ENCODE data around the gene MACROH2A1.

Gene MACROH2A1

DNA sequence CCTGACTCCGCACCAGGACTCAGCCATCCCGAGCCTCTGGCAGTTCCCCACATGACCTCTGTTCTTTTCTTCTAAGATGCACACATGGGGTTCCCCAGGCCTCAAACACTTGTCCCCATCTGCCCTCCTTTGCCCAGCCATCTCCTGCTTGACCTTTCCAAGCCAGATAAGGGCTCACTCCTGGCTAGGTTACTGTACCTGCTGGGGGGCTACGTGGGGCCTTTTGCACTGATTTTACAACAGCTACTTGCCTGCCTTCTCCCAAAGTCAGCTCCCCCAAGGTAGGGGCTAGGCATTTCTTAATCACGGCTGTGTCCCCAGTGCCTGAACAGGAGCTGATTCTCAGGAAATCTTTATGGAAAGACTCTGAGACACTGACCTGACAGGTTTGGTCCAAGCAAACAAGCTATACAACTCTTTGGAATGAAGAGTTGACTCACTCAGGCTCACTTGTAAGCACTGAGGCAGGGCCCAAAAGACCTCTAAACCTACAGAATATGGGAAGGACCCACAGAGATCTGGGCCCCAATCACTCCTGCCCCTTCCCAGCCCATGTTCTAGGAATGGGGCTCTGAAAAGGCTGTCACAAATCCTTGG lies 2.5 kb downstream of the MACROH2A1 start:
- DNase-seq = no peak

DNA sequence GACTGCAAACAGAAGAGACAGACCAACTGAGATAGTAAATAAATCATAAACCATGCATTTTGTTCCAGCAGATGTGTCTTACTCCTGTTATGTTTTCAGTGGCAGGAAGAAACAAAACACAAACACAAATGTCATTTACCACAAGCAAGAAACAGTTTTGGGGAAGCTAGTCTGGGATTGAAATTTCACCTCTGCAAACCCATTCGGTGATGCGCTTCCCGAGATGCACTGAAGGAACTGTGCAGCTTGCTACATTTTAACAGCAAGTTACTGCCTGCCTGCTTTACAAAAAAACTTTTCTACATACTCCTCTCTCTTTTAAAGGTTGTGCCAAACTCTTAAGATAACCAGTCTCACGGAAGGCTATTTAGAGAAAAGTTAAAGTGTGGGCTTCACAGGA lies 3.2 kb downstream of the MACROH2A1 start:
- DNase-seq = no peak

DNA sequence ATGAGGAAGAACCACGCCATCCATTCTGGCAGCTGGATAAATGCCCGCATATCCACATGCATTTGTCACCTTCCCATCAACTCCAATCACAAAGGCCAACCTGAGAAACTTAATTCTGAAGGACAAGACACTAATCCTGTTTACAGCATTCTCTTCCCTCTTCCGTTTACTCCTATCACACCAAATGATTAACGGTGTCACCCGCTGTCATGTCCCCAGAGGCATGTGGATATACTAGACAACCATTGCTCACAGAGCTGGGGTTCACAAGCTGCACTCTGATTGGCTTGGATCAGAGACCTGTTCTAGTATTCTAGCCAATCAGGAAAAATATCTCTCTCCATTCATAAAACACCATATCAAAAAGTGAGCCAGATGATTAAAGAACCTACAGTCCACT lies 3.6 kb downstream of the MACROH2A1 start:
- no peak for DNase-seq

DNA sequence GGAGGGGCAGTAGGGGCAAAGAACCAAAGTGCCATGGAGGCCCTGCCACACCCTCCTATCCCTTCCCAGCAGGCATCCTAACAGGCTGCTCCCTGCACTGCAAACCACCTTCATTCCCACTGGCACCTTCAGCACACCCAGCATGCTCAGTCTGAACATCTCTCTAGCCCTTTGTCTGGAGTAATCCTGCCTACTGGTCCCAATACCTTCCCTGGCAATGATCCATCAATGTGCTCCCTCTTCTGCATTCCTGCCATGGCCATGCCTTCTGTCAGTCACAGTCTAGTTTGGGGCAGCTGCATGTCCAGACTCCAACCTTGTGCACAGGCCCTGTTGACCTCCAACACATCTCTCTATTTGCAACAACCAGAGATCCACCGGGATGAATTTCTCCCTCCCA lies 4.9 kb downstream of the MACROH2A1 start:
- DNase-seq = no peak

DNA sequence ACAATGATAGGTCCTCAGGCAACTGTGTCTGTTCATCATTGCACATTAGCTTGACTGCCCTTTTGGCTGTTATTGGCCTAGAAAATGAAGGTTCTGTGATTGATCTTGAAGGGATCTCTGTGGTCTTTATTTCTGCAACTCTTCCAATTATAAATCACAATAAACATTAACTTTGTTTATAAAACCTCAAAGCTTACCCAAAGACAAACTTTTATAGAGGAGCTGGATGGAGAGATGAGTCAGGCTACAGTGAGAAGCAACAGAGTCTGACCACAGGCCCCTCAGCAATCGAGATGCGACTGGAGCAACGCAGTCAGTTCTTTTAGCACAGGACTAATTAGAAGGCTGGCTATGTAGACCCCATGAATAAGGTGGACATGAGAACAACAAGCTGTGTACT lies 5.3 kb downstream of the MACROH2A1 start:
- no peak for DNase-seq

DNA sequence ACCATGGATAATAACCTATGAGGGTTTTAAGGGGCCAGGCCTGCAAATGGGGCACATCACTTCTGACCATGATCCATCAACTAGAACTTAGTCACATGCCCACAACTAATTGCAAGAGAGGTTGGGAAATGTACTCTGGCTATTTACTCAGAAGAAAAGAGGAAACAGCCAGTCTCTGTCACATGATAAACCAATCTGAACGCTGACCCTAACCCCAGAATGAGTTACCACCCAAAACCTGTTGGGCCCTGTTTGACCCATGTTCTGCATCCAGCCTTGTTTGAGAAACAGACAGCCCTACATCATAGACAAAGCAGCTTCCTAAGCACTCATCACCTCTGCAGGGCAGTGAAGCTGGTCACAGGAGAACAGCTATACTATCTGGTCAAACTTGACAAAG lies 5.8 kb downstream of the MACROH2A1 start:
- no peak for DNase-seq

DNA sequence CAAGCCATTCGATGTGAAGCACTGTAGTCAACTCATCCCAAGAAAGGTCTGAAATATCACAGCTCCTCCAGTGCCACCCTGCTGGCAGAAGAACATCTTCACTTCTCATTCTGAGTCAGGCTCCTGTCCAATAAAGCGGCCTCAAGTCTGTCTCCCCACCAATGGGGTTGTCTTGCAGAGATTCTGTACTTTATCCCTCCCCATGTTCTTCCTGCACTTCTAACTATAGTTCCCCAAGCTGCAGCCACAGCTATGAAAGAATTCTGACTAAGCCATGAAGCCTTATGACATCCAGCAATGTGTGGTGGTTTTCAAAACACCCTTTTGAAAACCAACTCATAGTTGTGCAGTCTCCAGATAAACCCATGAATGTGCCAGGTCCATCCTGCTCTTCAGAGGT lies 6.8 kb downstream of the MACROH2A1 start:
- no peak for DNase-seq

DNA sequence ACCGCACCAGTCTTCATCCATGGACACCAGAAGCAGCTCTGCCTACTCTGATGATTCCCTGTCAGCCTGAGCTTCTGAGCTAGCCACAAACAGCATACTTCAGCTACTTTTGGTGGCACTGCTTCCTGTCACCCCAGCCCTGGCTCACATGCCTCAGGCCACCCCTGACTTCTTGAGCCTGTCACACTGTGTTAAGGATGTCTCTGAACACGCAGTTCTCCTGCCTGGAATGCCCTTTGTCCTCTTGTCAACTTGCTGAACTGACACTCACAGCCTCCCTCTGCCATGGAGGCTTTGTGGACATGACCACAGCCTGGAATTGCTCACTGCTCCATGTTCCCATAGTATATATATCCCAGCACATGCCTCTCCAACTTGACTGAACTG lies 7.2 kb downstream of the MACROH2A1 start:
- no peak for DNase-seq

DNA sequence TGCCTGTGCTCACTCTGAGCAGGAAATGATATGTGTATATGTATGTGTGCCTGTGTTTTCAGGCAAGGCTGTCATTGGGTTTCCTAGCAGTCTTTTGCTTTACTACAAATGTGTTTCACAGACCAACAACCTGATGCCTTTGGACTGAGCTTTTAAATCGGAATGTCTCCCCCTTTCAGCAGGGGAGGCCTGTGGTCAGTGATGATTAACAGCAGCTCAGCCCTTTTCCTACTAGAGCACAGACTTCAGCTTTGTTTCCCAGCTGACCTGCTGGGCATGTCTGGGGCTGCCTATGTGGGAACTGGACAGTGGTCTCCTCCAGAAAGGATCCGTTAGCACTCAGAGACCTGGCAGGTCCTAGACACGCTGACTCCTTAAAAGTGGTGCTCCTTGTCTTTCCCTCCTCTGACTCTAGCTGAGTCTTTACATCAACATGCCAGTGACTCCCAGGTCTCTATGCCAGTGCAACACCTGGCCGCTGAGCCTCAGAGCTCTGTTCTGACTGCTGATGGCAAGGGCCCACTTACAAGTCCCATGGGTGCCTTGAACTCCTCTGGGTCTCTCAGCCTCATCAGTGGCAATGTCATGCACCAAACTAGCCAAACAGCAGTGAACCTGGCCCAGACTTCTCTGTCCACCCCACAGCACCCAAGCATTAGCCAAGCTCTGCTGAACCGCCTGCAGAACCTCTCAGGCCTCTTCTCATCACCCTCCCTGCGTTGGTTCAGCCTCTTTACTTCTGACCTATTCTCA lies 7.7 kb downstream of the MACROH2A1 start:
- no peak for DNase-seq

DNA sequence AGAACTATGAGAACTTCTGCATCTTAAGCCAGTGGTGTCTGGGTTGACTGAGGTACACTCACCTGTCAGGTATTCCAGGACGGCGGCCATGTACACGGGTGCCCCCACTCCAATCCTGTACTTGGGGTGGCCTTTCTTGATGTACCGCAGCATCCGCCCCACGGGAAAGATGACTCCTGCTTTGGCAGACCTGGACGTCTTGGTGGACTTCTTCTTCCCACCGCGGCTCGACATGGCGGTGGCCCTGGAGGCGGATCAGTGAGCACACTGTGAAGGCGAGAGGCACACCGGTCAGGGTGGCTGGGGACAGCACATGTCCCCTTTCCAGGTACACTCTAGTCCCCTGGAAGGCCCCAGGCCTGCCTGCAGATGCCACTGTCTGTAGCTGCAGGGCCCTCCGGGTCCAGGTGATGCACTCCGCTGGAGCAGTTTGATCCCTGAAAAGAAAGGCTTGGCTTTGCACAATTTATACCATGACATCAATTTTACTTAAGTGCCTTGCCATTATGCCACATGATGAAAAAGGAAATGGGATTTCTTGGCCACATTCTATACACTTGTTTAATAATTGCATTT lies 10.1 kb downstream of the MACROH2A1 start:
- DNase-seq = no peak

DNA sequence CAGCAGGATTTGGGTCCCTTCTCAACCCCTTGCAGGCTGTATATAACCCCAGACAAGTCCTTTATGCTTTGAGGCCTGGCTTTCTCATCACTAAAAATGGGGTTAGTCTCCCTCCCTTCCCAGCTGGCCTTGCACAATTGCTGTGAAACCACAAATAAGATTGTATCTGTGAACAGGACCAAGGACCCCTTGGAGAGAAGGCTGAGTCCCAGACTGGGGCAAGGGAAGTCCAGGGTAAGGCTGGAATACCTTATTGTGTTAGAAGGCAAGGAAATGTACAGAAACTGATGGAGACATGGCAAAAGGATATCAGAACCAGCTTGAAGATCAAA lies 11.4 kb downstream of the MACROH2A1 start:
- no peak for DNase-seq

DNA sequence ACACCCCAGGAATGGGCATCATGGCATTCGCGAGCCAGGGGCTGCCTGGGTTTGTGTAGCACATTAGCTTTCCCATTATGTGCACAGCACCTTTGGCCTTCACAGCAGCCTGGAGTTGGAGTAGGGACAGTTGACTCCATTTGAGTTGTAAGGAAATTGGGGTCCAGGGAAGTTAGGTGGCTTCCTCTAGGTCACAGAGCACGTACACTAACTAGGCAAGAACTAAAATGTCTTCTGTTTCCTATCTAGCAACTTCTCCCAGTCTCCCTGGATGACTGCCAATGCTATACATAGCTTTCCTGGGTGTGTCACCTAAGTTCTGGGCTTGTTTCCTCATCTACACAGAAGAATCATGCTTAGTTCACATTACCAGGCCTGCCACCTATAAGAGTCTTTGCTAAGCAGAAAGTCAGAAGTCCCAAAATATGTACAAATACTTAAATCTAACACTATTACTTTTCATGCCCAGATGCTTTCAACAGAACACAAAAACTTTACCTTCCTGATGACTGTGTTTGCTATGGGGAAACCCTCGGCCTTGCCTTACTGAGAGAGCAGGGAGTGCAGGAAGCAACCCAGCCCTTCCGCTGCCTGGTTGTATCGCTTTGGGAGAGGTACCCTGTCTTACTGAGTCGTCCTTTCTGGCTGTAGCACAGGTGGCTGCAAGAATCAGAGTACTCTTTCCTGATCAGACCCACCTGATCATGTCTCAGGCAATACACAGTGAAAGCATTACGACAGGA lies 12.0 kb downstream of the MACROH2A1 start:
- DNase-seq = no peak

DNA sequence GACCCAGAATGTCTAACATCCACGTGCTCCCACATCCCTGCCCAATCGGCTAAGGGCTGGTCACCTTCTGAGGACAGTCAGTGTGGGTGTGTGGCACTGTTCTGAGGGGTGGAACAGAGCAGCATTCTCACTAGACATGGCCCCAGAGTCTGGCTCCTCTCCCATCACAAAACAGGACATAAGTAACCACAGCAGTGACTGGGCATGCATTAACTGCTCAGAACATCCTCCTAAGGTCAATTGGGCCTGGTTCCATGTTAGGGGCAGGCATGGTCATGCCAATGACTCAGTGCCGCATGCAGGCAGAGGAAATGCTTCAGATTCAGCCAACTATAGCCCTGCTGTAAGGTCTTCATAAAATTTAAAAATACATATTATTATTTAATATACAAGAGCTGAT lies 12.9 kb downstream of the MACROH2A1 start:
- DNase-seq = no peak

DNA sequence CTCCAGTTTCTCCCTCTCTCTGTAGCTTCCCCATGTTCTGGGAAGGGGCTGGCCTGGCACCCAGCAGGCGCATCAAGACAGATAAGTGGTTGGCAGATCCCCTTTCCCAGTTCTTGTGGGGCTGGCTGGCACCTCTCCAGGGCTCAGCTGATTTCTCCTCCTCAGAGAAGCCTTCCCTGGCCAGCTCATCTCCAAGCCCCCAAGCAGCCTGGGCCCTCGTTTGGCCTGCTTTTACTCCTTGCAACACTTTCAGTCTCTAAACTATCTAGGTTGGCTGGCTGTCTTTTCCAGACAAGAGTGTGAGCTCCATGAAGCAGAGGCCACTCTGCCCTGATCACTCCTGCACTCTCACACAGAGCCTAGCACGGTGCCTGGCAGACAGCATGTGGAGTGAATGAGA lies 13.5 kb downstream of the MACROH2A1 start:
- no peak for DNase-seq

DNA sequence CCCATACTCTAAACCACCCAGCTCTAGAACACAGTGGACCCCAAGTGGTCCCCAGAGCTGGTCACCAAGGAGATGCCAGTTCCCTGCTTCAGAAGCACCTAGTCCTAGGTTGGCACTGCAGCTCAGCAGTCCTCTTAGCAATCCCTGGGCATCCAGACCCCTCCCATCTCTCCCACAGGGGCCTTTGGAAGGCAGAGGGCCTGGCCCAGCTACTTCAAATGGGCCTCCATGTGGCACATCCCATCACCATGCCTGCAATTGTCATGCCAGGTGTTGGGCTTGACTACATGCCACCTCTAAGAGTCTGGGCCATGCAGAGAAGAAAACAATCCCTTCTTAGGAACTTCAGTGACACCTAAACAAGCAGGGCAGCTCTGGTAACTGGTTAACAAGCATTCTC lies 14.1 kb downstream of the MACROH2A1 start:
- no peak for DNase-seq

DNA sequence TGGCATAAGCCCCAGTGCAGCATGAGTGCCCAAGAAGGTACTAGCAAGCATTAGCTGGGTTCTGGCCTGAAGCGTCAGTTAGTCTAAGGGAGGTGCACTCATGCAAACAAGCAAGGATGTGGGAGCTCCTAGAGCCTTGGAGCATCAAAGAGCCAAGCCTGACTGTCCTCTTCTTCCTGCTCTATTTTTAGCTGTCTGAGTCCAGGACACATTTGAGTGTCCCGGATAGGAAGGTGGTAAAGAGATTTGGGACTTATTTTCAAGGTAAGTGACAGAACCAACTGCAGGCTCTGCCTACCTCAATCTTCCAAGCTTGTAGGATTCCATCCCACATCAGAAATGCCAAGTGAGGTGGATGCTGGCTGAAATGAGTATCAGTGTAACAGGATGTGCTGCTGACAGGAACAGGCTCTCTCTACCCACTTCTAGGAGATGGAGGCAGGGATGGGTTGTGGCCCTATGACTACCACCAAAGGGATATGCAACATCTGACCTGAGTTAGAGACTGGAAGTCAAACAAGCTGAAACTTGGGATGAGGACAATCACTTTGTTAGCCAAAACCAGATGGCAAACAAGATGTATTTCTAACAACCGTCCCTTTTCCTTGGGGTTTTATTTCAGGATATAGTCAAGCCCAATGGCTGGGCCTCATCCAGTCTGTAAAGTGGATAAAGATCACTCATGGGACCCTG lies 15.1 kb downstream of the MACROH2A1 start:
- no peak for DNase-seq

DNA sequence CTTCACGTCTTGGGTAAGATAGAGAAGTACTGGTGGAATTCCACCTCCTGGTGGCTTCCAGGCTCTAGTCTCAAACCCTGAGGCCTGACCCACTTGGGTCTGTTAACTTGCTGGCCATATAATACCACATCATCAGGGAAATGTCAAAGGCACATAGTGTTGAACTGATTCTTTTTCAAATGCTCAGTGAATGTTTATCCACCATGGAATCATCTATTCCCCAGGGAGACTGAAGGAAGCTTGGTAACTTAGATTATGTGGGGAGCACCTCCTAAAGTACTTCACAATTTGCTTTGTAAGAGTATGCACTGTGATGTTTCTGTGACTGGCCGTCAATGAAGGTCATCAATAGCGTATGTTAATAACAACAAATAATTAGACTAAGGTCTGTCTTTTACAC lies 16.1 kb downstream of the MACROH2A1 start:
- DNase-seq = no peak

DNA sequence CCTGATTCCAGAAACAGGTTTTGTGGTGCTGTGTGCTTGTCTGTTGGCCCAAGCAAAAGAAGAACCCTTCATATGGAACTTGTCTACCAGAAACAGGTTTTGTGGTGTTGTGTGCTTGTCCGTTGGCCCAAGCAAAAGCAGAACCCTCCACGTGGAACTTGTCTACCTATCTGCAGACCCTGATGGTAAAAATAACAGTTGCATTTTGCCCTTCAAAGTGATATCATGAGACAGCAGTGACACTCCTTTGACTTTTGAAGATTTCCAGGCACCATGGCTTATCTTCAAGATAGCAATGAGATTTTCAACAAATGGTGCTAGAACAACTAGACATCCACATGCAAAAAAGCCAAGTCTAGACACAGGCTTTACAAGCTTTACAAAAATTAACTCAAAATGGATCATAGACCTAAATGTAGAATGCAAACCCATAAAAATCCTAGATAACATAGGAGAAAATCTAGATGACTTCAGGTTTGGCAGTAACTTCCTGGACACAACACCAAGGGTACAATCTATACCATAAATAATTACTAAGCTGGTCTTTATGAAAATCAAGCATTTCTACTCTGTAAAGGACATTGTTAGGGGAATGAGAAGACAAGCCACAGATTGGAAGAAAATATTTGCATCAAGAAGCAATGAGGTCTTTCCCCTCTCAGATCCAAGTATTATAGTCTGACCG lies 16.8 kb downstream of the MACROH2A1 start:
- no peak for DNase-seq

DNA sequence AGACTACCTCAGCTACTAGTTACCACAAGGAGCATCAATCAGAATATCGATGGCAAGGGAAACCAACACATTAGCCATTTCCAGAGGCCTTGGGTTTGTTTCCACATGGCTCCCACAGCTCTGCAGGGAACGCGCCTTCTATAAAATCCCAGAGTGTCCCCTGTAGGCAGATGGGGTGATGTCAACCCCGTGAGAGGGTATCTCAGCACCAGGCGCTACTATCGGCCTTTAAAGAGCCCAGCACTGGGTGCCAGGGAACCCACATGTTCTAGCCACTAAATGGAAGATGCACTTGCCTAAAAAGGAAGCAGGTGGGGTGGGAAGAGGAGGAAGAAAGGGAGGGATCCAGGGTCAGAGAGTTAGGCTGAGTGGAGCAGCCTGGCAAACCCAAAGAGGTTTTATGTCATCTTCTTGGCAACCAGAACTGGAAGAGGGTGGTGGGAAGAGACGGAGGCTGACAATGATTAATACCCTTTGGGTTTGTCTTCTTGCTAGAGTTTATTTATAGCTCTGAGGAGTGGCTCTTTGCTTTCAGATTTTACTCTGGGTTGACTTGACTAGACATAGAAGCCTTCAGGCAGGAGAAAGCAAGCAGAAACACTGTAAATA lies 19.9 kb downstream of the MACROH2A1 start:
- no peak for DNase-seq

DNA sequence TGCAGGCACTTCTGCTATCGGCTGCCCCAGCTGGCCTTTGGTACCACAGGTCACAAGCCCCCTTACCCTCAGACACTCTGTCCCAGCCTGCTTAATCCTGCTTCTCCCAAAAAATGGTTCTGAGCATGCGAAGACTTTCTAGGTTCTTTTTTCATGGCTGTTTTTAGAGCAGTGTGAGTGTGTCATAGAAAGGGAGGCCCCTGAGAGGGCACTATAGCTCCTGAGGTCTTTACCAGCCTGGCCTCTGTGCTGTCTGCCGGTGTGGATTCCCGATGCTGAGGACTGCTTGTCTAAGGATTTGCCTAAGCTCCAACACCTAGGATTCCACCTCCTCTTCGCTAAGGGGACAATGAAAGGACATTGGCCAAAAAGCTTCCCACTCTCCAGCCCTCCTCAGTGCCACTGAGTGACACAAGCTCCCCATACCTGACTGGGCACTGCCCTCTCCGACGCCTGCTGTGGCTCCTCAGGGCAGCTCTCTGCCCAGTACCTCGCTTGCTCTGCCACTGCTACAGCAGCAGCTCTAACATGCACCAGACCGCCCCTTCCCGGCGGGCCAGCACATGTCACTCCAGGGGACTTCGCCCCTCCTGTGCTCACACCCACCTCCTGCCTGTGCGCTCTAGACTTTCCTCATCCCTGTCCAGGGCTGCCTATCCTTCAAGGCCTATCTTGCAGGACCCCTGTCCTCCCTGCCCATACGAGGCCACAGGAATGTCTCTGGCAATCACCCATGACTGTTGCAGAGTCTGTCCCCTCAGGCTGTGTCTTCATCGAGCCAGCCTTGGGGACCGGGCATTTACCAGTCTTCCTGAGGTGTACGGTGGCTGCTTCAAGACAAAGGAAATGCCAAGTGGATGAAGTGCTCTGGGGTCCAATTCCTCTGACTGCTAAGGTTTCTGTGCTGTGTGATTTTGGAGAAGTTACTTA lies 21.0 kb downstream of the MACROH2A1 start:
- no peak for DNase-seq

DNA sequence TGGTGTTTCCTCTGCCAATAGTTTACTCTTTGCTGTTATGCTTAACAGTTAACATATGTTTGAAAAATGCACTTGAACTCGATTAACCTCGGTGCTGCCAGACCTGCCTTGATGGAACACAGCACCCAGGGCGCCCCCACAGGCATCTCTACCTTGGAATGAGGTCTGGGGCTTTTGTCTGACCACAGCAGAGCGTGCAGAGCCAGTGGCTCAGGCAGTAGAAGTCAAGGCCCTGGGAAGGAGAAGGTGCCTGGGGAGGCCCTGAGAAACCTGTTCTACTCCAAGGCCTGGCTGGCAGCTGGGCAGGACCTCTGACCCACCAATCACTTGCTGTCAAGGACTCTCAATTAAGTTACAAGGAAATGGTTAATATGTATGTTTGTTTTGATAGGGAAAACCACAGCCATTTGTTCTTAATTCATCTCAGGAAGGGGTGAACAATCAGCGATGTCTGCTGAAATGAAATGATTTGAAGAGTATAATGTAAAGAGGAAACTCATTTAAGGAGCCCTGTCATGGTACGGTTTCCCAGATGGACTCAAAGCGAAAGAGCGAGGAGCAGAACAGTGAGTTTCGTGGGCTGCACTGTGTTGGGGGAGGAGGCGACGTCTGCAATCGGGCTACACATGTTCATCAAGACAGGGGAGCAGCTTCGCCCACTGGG lies 21.9 kb downstream of the MACROH2A1 start:
- DNase-seq = no peak
